Renal cortical epithelial cell (primary cell): Measurements from ENCODE around the gene KAT7. TPM values are rescaled to one million over a fixed set of nuclear protein-coding genes. Genes with fewer than 3 reads are reported as not detected.
"Not testable (repeated sequence)": the region's sequence is repeated elsewhere in the genome, so short reads cannot be mapped to it uniquely, and the experiment has no call there.

Experiments used
- DNase-seq: peaks from one replicate; pipeline ENCODE4 v3.0.0-alpha.2; 2011; ENCODE audit warnings: low read depth
- total RNA-seq: library from RNA; depleted of rRNA; stranded (reverse); fragments of >200 nt; gene quantifications from 2 replicates; pipeline ENCODE4 v1.2.3, GENCODE V29; 2014

The KAT7 gene
- total RNA-seq = 21.0 and 47.6 TPM in 2 replicates

DNA sequence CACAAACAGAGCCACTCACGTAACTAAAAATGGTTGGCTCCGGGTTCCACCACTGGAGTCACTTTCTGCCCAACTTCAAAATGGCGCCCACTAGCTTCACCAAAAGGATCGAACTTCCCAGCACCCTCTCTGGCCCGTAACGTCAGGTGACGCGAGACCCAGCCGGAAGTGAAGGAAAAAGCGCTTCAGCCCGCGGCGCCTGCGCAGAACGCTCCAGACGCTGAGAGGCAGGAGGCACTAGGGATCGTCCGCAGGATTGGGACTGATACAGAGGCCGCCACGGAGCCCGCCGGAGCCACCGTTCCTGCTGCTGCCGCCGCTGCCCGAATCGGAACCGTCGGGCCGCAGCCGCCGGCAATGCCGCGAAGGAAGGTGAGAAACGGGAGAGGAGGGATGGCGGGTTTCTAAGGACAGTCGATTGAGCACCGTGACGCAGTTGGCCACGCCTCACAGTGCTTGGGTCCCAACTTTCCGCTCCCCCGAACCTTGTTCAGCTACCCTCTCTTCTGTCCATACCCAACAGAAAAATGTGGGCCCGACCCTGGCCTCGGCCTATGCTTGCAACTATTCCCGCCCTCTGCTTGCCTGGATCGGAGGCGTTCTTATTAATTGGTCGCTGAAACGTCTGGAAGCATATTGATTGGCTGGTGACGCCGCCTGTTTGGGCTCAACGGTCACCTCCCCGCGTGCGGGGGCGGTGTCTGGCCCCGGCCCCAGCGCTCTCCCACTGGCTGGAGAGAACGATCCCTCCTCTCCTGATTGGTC lies at the start of gene KAT7:
Gene KAT7 (plus strand): TSS at position 204 of the 765 bp plus-strand sequence. CDS start 154 bp downstream, at position 358.
- peak; percentile 99 for DNase-seq

GRCh38 chr17:49739641-49740271 lies 48.7 kb upstream of the KAT7 start:
- peak; percentile 25 for DNase-seq

DNA sequence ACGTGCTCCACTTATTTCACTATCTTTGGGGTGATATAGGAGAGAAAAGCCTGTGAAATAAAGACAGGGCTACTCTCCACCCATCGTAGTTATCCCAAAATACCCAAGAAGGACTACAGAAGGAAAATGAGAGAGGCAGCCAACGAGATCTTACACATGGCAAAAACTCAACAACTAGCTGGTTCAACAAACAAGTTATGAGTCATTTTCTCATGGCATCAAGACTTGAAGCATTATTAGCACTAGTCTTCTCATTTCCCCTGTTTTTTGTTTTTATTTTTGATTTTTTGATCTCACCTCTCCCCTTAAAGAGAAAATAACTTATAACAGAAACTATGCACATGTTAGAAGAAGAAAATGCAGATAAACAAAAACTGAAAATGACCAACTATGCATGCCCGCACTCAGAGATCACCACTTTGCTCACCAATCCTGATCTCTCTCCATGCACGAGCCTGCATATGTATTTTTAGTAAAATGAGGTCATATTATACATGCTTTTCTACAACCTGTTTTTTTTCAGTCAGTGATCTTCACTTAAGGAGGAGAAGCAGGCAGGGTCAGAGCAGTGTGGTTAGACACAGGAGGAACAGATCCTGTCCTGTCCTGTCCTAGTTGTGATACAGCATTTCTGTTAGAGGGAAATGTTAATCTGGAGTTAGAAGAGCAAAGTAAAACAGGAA lies 47.3 kb upstream of the KAT7 start:
- DNase-seq = peak; percentile 9

DNA sequence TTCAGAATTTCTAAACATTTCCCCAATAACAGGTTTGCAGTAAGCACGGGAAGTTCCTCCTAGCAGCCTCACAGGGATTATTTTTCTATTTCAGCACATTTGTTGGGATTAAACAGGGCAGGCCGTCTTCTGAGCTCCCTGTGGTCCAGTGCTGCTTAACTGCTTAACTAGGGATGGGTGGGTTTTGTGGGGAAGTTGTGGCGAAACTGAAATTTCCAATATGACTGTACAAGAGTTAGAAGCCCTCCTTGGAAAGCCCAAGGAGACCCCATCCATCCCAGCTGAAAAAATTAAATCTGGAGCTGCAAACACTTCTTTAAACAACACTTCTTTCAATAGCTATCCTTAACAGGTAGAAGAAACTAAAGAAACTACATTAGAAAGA lies 46.8 kb upstream of the KAT7 start:
- DNase-seq = no peak

- DNase-seq = peak; percentile 16
Observed at GRCh38 chr17:49742166-49742638, 46.3 kb upstream of the KAT7 start.

GRCh38 chr17:49745175-49746139 lies 43.0 kb upstream of the KAT7 start:
- DNase-seq = no peak

DNA sequence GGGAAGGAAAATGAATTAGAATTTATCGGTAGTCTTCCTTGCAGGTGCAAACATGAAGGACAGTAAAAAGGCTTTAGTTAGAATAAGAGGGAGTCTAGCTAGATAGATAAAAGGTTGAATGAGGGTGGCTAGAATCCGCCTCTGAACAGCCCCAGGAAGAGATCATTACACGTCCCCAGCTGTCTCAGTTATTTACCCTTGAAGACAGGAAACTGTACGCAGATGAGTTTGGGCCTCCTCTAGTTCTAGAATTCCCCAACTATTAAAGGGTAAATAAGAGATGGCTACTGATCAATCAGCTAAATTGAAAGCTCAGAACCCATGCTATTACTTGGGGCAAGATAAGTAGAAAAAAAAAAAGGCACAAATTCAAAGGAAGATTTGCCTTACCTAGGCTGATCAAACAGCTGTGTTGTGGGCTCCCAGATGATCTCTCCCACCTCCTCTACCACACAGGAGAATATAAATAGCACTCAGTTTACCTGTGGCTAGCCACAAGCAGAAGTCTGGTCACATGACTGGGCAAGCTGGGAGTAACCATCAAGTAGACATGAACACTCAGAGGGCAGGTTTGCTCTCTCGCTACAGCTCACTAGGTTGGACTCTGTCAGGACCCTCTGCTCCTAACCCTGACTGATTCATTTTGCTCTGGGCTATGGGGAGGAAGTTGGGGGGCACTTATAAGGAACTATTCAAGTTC lies 41.5 kb upstream of the KAT7 start:
- DNase-seq = peak; percentile 32

- DNase-seq = no peak
Observed at GRCh38 chr17:49747632-49748031, 40.8 kb upstream of the KAT7 start.

DNA sequence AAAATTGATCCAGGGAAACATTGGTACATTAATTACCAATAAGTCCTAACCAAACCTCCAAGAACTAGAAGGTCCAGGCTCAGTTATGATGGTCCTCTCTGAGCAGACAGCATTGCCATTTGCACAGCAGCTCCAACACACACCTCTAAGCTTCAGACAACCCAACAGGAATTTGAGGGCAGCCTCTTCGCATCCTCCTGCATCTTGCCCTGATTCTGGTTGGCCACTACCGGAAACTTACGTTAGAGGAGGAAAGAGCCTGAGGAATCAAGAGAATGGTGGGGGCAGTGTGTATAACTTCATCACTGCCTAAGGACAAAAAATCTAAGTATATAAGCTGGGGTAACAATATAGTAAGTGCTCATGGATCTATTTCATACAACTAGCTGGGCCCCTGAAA lies 40.3 kb upstream of the KAT7 start:
- DNase-seq = no peak

GRCh38 chr17:49748791-49749190 lies 39.7 kb upstream of the KAT7 start:
- peak; percentile 85 for DNase-seq

DNA sequence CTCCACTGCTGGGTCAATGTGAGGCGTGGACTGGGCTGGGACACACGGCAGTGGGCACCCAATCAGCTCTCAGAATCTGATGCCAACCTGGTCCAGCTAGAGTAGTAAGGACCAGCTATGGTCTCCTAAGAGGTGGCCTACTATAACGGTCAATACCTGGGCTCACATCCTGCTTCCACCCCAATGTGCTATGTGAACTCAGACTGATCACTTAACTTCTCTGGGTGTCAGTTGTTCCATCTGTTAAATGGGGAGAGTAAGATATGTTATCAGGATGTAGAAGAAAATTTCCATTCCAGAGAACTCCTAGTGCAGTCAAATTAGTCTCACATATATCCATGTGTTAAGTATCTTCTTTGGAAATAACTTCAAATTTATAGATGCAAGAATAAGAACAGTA lies 38.8 kb upstream of the KAT7 start:
- DNase-seq = no peak

- DNase-seq = no peak
Observed at GRCh38 chr17:49752508-49752907, 36.0 kb upstream of the KAT7 start.

- no peak for DNase-seq
Observed at GRCh38 chr17:49753959-49754391, 34.5 kb upstream of the KAT7 start.

GRCh38 chr17:49755663-49756283 lies 32.7 kb upstream of the KAT7 start:
- DNase-seq = no peak

DNA sequence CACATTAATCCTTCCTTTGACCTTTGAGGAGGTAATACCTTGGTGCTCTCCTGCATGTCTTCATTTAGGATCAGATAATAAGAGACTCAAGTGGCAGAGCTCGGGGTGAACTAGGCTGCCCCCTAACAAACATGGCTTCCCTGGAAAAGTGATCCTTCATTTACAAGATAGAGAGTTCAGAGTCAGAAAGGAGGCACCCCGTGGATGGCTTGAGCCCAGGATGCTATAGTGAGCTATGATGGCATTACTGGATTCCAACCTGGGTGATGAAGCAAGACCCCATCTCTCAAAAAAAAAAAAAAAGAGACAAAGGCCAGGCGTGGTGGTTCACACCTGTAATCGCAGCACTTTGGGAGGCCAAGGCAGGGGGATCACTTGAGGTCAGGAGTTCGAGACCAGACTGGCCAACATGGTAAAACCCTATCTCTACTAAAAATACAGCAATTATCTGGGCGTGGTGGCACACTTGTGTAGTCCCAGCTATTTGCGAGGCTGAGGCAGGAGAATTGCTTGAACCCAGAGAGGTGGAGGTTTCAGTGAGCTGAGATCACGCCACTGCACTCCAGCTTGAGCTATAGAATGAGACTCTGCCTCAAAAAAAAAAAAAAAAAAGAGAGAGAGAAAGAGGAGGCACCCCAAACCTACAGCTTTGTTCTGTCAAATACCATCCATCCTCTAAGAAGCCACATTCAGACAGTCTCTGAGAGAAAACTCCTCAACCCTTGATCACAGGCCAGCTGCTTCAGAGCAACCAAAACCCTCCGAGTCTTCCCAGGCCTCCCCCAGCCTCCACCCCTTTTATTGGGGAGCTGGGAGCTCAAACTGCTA lies 31.9 kb upstream of the KAT7 start:
- DNase-seq = no peak

- DNase-seq = no peak
Observed at GRCh38 chr17:49757151-49757777, 31.2 kb upstream of the KAT7 start.

GRCh38 chr17:49758464-49759010 lies 29.9 kb upstream of the KAT7 start:
- not testable (repeated sequence) for DNase-seq

DNA sequence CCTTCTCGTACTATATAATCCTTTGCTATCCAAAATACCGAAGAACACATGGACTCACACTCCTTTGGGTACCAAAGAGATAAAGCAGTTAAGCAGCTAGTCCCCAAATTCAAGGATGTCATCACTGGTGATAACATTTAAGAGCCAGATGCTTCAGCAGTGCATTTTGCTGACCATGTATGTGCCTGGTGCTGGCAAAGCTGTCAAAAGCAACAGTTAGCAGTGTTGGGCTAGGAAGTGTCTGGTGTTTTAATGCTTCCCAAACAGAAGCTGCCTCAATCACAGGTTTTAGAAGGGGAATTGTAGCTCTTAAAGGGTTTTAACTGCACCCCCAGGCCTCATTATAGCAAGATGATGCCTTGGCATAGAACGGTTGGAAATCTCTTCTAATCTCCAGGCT lies 29.3 kb upstream of the KAT7 start:
- DNase-seq = no peak

DNA sequence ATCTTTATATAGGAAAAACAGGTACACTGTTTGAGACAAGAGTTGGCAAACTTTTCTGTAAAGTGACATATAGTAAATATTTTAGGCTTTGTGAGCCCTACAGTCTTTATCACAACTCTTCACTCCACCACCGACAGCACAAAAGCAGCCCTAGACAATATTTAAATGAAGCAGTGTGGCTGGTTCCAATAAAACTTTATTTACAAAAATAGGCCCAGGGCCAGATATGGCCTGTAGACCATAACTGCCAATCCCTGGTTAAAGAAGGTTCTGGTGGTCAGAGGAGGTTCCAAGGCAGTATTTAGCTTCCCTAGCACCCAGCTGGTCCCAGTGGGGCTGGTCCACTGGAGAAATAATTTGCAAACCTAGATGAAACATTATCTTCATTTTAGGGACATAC lies 28.2 kb upstream of the KAT7 start:
- DNase-seq = no peak
